NB4 (cell line): ENCODE data around the gene PCSK6.

Experiments used
- DNase-seq: peaks from one replicate; pipeline ENCODE4 v3.0.0; 2010; ENCODE audit warnings: low read depth
- H3K4me3 ChIP-seq: one replicate; pipeline ENCODE4 v1.5.1; 2011; ENCODE audit warnings: mild to moderate bottlenecking, low read depth, low read length, moderate library complexity
- CTCF ChIP-seq: IDR thresholded peaks from one replicate; pipeline ENCODE4 v1.5.1; 2012; ENCODE audit warnings: low read depth, low read length
- MAX ChIP-seq: IDR thresholded peaks from 2 replicates; pipeline ENCODE4 v1.6.1; 2011; ENCODE audit warnings: low read depth, low read length
- MYC ChIP-seq: IDR thresholded peaks from 2 replicates; pipeline ENCODE4 v1.6.1; 2011; ENCODE audit warnings: low read depth, low read length
- POLR2A ChIP-seq: IDR thresholded peaks from 2 replicates; pipeline ENCODE4 v1.6.1; 2011; ENCODE audit warnings: mild to moderate bottlenecking; ENCODE audit not compliant: insufficient read length; ENCODE audit errors: extremely low read depth

The PCSK6 gene

GRCh38 chr15:101389362-101389761 is 100.1 kb downstream of the PCSK6 start:
- H3K4me3 ChIP-seq, result no peak overlapping the region
- DNase-seq, result no peak
- TF ChIP-seq MYC (no peak), MAX (no peak), CTCF (no peak), POLR2A (no peak)

- no peak overlapping the region for H3K4me3 ChIP-seq
- TF ChIP-seq MYC (no peak), POLR2A (no peak), MAX (no peak), CTCF (no peak)
These were observed 101.5 kb downstream of the PCSK6 start for GRCh38 chr15:101388046-101388445.

GRCh38 chr15:101387574-101387973 is 101.9 kb downstream of the PCSK6 start:
- no peak overlapping the region for H3K4me3 ChIP-seq
- no peak for DNase-seq
- TF ChIP-seq POLR2A (no peak), CTCF (no peak), MYC (no peak), MAX (no peak)

More at GRCh38 chr15:101388046-101388445, 101.5 kb downstream of the PCSK6 start:
- no peak for DNase-seq

GRCh38 chr15:101386967-101387366 is 102.5 kb downstream of the PCSK6 start:
- no peak for TF ChIP-seq POLR2A
- TF ChIP-seq CTCF, result no peak
- no peak for TF ChIP-seq MAX
- no peak for TF ChIP-seq MYC
- no peak for DNase-seq

GRCh38 chr15:101386006-101386405 is 103.5 kb downstream of the PCSK6 start:
- TF ChIP-seq MYC (no peak), MAX (no peak), CTCF (no peak), POLR2A (no peak)
- DNase-seq, result no peak
- H3K4me3 ChIP-seq, result no peak overlapping the region

More at GRCh38 chr15:101386967-101387366, 102.5 kb downstream of the PCSK6 start:
- H3K4me3 ChIP-seq, result no peak overlapping the region
